ENCODE measurements around the gene TSHZ2. TPM values are rescaled to one million over a fixed set of nuclear protein-coding genes. Genes with fewer than 3 reads are reported as not detected.

The TSHZ2 gene
- total RNA-seq, 1 experiment from 2014 or later, result 0.07 TPM

GRCh38 chr20:53021934-53022333 is 49.8 kb downstream of the TSHZ2 start:
- no peak overlapping the region for H3K4me3 Mint-ChIP-seq
- Histone ChIP-seq H3K18ac (ENCODE audit: insufficient read length, low read depth, low read length) (no peak overlapping the region), H2BK15ac (ENCODE audit: low read depth, low read length) (no peak overlapping the region), H3K27ac (ENCODE audit: insufficient read length, low read depth, low read length) (no peak overlapping the region), H4K91ac (ENCODE audit: insufficient read length, low read depth, low read length) (no peak overlapping the region), H3K4ac (ENCODE audit: low read depth, low read length) (no peak overlapping the region), H3K79me1 (ENCODE audit: insufficient read depth, low read depth, low read length, poor library complexity, severe bottlenecking) (no peaks in the 10 kb centered on the region), H2BK120ac (ENCODE audit: low read depth, low read length, poor library complexity, severe bottlenecking) (no peak overlapping the region), H2AFZ (ENCODE audit: low read length) (no peak overlapping the region), H2BK5ac (ENCODE audit: insufficient read length, low read length) (no peak overlapping the region), H3K27me3 (ENCODE audit: insufficient read depth, low read length) (no peaks in the 10 kb centered on the region), H3K9ac (ENCODE audit: extremely low read depth, insufficient read length, low read length) (no peak overlapping the region), H3T11ph (ENCODE audit: low read length) (no peak overlapping the region), H3K79me2 (ENCODE audit: insufficient read depth, low read length) (no peaks in the 10 kb centered on the region), H4K8ac (replicated peaks; ENCODE audit: insufficient read length, low read depth, low read length) (no peak overlapping the region), H4K5ac (ENCODE audit: insufficient read length, low read depth, low read length) (no peak overlapping the region), H3K9me3 (ENCODE audit: control insufficient read depth, low read depth, low read length) (no peaks in the 10 kb centered on the region), H3K56ac (ENCODE audit: insufficient read length, low read depth, low read length) (no peak overlapping the region), H4K20me1 (ENCODE audit: control insufficient read depth, insufficient read depth, insufficient read length) (no peaks in the 10 kb centered on the region), H3K23ac (ENCODE audit: insufficient read length, low read depth, low read length) (no peak overlapping the region), H2AK5ac (ENCODE audit: insufficient read length, low read length) (no peak overlapping the region), H3K23me2 (ENCODE audit: insufficient read length, low read depth, low read length, poor library complexity, severe bottlenecking) (no peaks in the 10 kb centered on the region), H3K4me1 (ENCODE audit: insufficient read depth, low read length) (no peaks in the 10 kb centered on the region), H2BK12ac (ENCODE audit: insufficient read length, low read depth, low read length) (no peak overlapping the region), H3K14ac (ENCODE audit: insufficient read depth, low read length) (no peak overlapping the region), H3K4me2 (ENCODE audit: insufficient read depth, insufficient read length, low read length) (no peak overlapping the region), H2BK20ac (ENCODE audit: low read depth, low read length, poor library complexity, severe bottlenecking) (no peak overlapping the region)
- no peak for TF ChIP-seq CTCF (conservative IDR thresholded peaks at IDR 0.05)
- no CpG with 5 or more reads among the region's 3 CpGs for WGBS (ENCODE audit: extremely low coverage, insufficient read length, low lambda C conversion rate)
- no peak for DNase-seq
- H3K27ac Mint-ChIP-seq, result no peak overlapping the region
- no peaks in the 10 kb centered on the region for H3K4me1 Mint-ChIP-seq
- H3K27me3 Mint-ChIP-seq (ENCODE audit: low read depth), result peaks cover 3% of the 10 kb centered on the region
- H3K36me3 Mint-ChIP-seq (ENCODE audit: insufficient read depth in 1 of 3, low read depth in 3 of 3), result no peaks in the 10 kb centered on the region
- no peaks in the 10 kb centered on the region; a peak in 1 of 5 replicates for H3K9me3 Mint-ChIP-seq

All from H9 (cell line).